Globus pallidus (tissue), 1 donor: Measurements from ENCODE around the gene GLYR1.
A peak's percentile ranks its signal among the peaks of the same experiment; 100 is the strongest.

Experiments
- DNase-seq: peaks from one replicate; pipeline ENCODE4 v3.0.0-alpha.2; 2015; ENCODE audit warnings: low spot score

GLYR1 gene

GRCh38 chr16:4880006-4880580 is 33.0 kb upstream of the GLYR1 start:
- DNase-seq: no peak

- no peak for DNase-seq
These were observed 32.0 kb upstream of the GLYR1 start for GRCh38 chr16:4879049-4879448.

GRCh38 chr16:4877380-4877685 is 30.2 kb upstream of the GLYR1 start:
- no peak for DNase-seq

- DNase-seq: no peak
These were observed 29.7 kb upstream of the GLYR1 start for GRCh38 chr16:4876646-4877379.

- DNase-seq: no peak
These were observed 27.6 kb upstream of the GLYR1 start for GRCh38 chr16:4874666-4875065.

GRCh38 chr16:4873091-4873490 is 26.0 kb upstream of the GLYR1 start:
- DNase-seq: no peak

GRCh38 chr16:4871071-4871470 is 24.0 kb upstream of the GLYR1 start:
- DNase-seq: no peak

GRCh38 chr16:4870138-4870671 is 23.1 kb upstream of the GLYR1 start:
- peak; percentile 30 for DNase-seq

- DNase-seq: no peak
These were observed 22.2 kb upstream of the GLYR1 start for GRCh38 chr16:4869147-4869805.

GRCh38 chr16:4868535-4868934 is 21.4 kb upstream of the GLYR1 start:
- no peak for DNase-seq

- no peak for DNase-seq
These were observed 20.9 kb upstream of the GLYR1 start for GRCh38 chr16:4868026-4868425.

GRCh38 chr16:4866586-4866985 is 19.5 kb upstream of the GLYR1 start:
- no peak for DNase-seq

- no peak for DNase-seq
These were observed 18.3 kb upstream of the GLYR1 start for GRCh38 chr16:4865231-4865860.

- no peak for DNase-seq
These were observed 17.6 kb upstream of the GLYR1 start for GRCh38 chr16:4864728-4865127.

GRCh38 chr16:4862639-4863038 is 15.6 kb upstream of the GLYR1 start:
- no peak for DNase-seq

GRCh38 chr16:4860727-4861342 is 13.7 kb upstream of the GLYR1 start:
- no peak for DNase-seq

- DNase-seq: no peak
These were observed 12.8 kb upstream of the GLYR1 start for GRCh38 chr16:4859900-4860255.

- no peak for DNase-seq
These were observed 12.3 kb upstream of the GLYR1 start for GRCh38 chr16:4859190-4859899.

- no peak for DNase-seq
These were observed 8.7 kb upstream of the GLYR1 start for GRCh38 chr16:4855804-4856203.

- DNase-seq: no peak
These were observed 8.3 kb upstream of the GLYR1 start for GRCh38 chr16:4855371-4855770.

GRCh38 chr16:4852221-4852872 is 5.3 kb upstream of the GLYR1 start:
- DNase-seq: no peak
